Activated CD4-positive, alpha-beta T cell treated with anti-CD3 and anti-CD28 coated beads for 1 hour (primary cell): ENCODE results near the gene C1orf198.

ENCODE experiments used
- DNase-seq: peaks from one replicate; pipeline ENCODE4 v3.0.0-alpha.2; 2020

C1orf198 gene

GRCh38 chr1:230828421-230828820 is 39.9 kb downstream of the C1orf198 start:
- no peak for DNase-seq

- DNase-seq, result no peak
Observed at GRCh38 chr1:230827801-230828200, 40.5 kb downstream of the C1orf198 start.

GRCh38 chr1:230827081-230827681 is 41.1 kb downstream of the C1orf198 start:
- no peak for DNase-seq

DNA sequence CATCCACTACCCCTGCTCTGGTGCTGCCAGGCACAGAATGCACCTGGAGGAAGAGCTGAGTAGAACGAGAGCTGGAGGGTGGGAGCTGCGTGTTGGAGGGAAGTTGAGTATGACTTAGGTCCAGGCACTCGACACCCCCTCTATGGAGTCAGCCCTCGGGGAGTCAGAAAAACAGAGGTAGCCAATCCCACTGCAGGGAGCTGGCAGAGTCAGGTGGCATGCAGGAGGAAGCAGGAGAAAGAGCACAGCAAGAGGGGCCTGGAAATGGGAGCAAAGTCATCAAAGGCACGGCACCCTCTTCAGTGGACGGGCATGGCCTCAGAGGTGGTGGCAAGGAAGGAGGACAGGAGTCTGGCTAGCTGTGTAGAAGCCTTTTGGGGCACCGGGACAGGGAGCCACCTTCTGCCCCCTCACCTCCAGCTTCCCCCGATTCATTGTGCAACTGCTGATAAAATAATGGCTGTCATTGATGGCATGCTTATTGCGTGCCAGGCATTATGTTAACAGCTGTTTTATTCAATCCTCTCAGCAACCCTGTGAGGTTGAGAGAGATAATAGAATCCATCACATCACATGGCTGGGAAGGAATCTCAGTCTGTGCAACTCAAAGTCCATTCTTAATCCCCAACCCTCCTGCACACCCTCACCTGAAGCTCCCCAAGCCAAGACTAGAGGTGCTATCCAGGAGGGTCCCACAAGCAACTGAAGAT is 42.0 kb downstream of the C1orf198 start:
- no peak for DNase-seq

- no peak for DNase-seq
Observed at GRCh38 chr1:230825761-230826160, 42.6 kb downstream of the C1orf198 start.

GRCh38 chr1:230824919-230825721 is 43.2 kb downstream of the C1orf198 start:
- no peak for DNase-seq

- DNase-seq, result no peak
Observed at GRCh38 chr1:230824551-230824918, 43.8 kb downstream of the C1orf198 start.

DNA sequence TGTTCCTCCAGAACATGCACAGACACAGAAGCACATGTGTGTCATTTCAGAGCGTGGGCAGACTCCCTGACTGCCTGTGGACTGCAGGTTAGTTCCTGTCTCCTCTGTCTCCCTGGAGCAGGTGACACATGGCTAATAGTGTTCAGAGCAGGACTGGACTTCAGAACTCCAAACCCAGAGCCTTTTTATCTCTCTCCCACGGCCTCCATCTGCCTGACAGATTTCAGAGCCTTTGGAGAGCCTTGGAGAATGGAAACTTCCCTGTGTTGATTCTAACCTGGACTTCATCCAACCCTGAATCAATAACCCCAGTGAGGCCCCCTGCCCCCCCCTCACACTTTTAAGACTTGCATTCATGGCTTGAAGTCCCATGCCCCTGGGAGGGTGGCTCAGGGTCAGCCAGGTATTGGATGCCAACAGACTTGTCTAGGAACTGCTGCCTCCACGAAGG is 44.4 kb downstream of the C1orf198 start:
- no peak for DNase-seq

- no peak for DNase-seq
Observed at GRCh38 chr1:230823426-230823825, 44.9 kb downstream of the C1orf198 start.

GRCh38 chr1:230822092-230822581 is 46.2 kb downstream of the C1orf198 start:
- DNase-seq, result no peak

DNA sequence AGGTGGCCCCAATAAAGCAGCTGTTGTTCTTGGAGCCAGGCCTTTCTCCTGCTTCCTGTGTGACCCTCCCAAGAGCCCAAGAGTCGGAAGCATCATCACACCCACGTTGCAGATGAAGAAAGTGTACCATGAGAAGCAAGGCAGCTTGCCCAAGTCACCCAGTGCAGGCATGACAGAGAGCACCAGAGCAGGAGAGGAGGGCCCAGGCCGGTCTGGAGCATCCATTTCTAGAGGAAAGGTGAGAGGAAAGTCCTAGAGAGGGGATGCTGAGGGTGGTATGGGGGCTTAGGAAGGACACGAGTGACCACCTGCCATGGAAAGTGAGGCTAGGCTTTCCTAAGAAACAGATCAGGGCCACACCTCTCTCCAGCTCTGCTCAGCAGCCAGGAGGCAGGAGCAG is 47.0 kb downstream of the C1orf198 start:
- DNase-seq, result no peak

DNA sequence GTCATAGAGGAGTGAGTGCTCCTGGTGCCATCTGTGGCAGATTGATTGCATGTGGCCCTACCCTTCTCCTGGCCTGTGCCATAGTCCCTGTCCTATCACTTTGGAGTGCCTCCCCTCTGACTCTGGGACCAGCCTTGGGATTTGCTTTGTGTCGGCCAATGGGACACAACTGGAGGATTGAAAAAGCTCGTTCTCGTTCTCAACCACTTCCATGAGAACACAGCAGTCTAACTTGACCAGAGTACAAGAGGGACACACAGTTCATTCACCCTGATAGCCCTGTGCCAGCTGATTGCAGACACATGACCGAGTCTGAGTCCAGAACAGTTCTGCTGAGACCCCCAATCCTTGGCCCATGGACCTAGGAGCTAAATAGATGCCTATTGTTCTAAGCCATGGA is 47.8 kb downstream of the C1orf198 start:
- DNase-seq, result no peak

- DNase-seq, result no peak
Observed at GRCh38 chr1:230819976-230820375, 48.3 kb downstream of the C1orf198 start.

GRCh38 chr1:230818901-230819300 is 49.4 kb downstream of the C1orf198 start:
- no peak for DNase-seq

DNA sequence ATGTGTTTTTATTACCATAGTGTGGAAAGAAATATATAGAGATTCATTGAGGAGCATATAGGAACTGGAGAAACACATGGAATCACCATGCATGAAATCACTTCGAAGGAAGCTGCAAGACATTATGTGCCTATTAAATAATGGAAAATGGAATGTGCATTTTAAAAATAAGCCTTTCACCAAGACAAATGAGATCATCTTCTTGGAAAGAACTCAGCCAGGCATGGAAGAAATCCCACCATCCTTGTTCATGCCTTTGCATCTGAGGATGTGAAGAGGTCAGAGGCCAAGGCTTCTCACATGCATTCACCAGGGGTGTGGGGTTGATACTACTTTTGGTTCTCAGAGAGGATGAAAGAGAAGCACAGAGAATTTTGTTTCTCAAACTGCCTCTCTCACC is 50.0 kb downstream of the C1orf198 start:
- DNase-seq, result no peak

DNA sequence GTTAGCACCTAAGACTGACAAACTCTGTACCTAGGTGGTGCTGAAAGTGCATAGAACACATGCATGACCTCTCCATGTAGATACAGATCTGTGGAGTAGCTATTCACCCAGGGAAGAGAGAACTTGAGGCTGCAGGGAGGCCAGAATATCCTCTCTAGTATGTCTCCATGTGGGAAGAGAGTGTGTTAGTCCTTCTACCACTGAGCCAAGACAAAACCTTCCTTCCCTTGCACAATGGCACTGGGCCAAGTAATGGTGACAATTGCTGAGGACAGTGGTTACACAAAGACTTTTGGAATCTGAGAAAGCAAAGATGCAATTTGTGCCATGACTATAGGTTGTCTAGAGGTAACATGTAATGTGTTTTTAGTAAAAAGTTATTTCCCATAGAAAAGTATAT is 52.3 kb downstream of the C1orf198 start:
- DNase-seq, result no peak

DNA sequence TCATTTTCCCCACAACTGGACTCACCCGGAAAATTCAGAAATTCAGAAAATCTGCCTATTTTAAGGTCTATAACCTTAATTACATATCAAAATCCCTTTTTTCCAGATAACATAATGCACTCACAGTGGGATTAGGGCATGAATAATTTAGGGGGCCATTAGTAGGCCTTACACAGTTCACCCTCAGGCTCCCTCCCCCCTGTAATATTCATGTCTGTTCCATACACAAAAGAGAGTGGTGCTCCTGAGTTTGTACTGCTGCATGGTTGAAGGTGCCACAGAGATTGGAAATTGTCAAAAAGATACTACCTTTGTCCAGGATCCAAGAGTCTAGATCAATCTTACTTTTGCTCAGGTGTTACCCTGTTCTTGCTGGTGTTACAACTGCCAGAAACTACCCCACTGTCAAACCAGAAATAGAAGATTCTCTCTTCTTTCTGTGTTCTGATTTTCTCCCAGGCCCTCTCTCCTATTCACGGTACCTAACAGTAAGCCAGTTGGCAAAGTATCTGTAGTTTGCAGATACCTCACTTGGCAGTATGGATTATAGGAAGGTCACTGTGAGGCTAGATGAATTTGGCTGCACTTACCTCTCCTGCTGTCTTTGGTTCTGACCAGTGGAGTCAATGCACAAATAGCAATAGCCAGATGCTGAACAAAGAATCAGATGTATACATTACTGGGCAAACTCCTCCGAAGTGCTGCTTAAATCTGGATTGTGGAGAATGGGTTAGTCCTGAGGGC is 53.2 kb downstream of the C1orf198 start:
- no peak for DNase-seq

DNA sequence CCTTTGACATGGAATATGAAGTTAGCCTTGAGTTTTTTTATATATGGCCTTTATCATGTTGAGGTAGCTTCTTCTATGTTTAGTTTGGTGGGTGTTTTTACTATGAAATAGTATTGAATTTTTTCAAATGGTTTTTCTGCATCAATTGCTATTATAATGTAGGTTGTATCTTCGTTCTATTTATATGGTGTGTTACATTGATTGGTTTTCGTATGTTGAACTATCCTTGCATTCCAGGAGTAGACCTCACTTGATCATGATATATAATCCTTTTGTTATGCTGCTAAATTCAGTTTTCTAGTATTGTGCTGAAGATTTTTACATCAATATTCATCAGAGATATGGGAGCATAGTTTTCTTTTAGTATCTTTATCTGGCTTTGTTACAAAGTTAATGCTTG is 55.8 kb downstream of the C1orf198 start:
- no peak for DNase-seq

- no peak for DNase-seq
Observed at GRCh38 chr1:230809256-230809990, 58.9 kb downstream of the C1orf198 start.

DNA sequence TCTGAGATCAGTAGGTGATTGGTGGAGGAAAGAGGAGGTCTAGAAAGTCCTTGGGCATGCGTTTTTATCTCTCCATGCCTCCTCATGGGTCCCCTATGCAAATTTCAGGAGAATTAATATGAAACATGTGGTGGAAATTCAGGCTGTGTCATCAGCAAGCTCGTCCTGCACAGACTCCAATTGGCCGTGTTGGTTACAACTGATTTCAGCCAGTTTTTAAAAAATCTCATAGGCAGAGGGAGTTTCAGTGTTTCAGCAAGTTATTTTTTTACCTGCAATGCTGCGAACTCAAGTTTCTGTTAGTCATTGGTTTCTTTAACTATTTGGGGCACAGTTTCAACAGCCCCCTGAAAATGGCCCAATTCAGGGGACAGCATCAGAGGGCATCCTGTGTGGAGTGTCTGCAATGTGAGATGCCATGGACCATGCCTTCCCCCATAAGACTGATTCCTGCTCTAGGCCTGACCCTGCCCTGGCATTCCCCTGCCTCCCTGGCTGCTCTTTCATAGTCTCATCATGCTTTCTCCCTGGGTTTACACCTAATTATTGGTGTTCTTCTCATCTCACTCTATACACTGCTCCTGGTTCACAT is 59.9 kb downstream of the C1orf198 start:
- DNase-seq, result no peak

- DNase-seq, result no peak
Observed at GRCh38 chr1:230807561-230808280, 60.6 kb downstream of the C1orf198 start.
